HFFc6 (cell line): Measurements from ENCODE around the gene CDH13. TPM values are rescaled to one million over a fixed set of nuclear protein-coding genes. Genes with fewer than 3 reads are reported as not detected.

Experiments
- DNase-seq: peaks from one replicate; pipeline ENCODE4 v3.0.0-alpha.2; 2018
- H3K27ac Mint-ChIP-seq: 2 replicates; pipeline ENCODE4 v1.8.0; 2020; ENCODE audit warnings: mild to moderate bottlenecking, mixed read lengths
- H3K27me3 Mint-ChIP-seq: 2 replicates; pipeline ENCODE4 v1.8.0; 2021; ENCODE audit warnings: mild to moderate bottlenecking, moderate library complexity, mixed read lengths; ENCODE audit not compliant: insufficient read depth
- H3K36me3 Mint-ChIP-seq: 2 replicates; pipeline ENCODE4 v1.8.0; 2021; ENCODE audit warnings: low read depth, mixed read lengths
- H3K4me1 Mint-ChIP-seq: 2 replicates; pipeline ENCODE4 v1.8.0; 2020; ENCODE audit warnings: low read depth, mixed read lengths
- H3K4me3 Mint-ChIP-seq: 2 replicates; pipeline ENCODE4 v1.8.0; 2020; ENCODE audit warnings: mild to moderate bottlenecking, moderate library complexity, mixed read lengths
- H3K9me3 Mint-ChIP-seq: 2 replicates; pipeline ENCODE4 v1.8.0; 2020; ENCODE audit warnings: mild to moderate bottlenecking, mixed read lengths
- total RNA-seq, 6 experiments: library from RNA; stranded (reverse); fragmentation: NEBNext Ultra II Directional; extraction: Animal tissue kit (Norgen Biotek cat#: 25700); gene quantifications; 2 replicates in 1 of 6; 3 replicates in 5 of 6; pipeline ENCODE4 v1.2.3, GENCODE V29; 2021
- TF ChIP-seq, protein P1 (sequence below): fragments of 200-600 bp; sonication (generic); IDR thresholded peaks from 2 replicates; pipeline ENCODE4 v1.5.0; 2021; ENCODE audit warnings: antibody characterized with exemption, mild to moderate bottlenecking

Gene CDH13
- total RNA-seq, 6 experiments from 2014 or later, result 3.6 to 14.7 (median 4.7) TPM

- H3K4me3 Mint-ChIP-seq, result no peak overlapping the region
- TF ChIP-seq, protein P1, sequence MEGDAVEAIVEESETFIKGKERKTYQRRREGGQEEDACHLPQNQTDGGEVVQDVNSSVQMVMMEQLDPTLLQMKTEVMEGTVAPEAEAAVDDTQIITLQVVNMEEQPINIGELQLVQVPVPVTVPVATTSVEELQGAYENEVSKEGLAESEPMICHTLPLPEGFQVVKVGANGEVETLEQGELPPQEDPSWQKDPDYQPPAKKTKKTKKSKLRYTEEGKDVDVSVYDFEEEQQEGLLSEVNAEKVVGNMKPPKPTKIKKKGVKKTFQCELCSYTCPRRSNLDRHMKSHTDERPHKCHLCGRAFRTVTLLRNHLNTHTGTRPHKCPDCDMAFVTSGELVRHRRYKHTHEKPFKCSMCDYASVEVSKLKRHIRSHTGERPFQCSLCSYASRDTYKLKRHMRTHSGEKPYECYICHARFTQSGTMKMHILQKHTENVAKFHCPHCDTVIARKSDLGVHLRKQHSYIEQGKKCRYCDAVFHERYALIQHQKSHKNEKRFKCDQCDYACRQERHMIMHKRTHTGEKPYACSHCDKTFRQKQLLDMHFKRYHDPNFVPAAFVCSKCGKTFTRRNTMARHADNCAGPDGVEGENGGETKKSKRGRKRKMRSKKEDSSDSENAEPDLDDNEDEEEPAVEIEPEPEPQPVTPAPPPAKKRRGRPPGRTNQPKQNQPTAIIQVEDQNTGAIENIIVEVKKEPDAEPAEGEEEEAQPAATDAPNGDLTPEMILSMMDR, result no peak
- H3K4me1 Mint-ChIP-seq, result no peaks in the 10 kb centered on the region
- no peak overlapping the region for H3K27ac Mint-ChIP-seq
- H3K36me3 Mint-ChIP-seq, result no peaks in the 10 kb centered on the region
- DNase-seq, result no peak
- H3K27me3 Mint-ChIP-seq, result peaks cover 3% of the 10 kb centered on the region
- H3K9me3 Mint-ChIP-seq, result peaks cover 47% of the 10 kb centered on the region
These were observed 1060.0 kb downstream of the CDH13 start for GRCh38 chr16:83686726-83687125.

DNA sequence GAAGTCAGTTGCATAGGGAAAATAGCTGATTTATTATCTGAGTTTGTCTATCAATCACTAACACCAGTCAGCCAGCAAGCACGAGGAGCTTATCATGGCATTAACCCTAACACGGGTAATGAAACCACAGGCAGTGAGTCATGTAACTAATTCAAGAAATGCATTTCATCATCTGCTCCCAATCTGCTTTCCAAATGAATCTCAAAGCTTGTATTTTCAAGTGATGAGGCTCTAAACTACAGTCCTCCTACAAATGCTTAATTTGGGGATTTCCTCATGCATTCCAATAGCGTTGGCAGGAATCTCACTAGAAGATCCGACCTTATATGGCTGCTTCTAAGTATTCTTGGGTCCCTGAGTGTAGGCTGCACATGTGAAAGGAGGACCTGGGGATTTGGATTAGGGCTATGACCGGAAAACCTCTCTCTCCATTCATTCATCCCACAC is 1062.6 kb downstream of the CDH13 start:
- Mint-ChIP-seq H3K4me3 (no peak overlapping the region), H3K9me3 (peaks cover 33% of the 10 kb centered on the region), H3K36me3 (0 out of 2 replicates have a peak, but pooled peaks cover 4% of the 10 kb centered on the region), H3K4me1 (no peaks in the 10 kb centered on the region), H3K27me3 (peaks cover 3% of the 10 kb centered on the region), H3K27ac (no peak overlapping the region)
- TF ChIP-seq, protein P1, result no peak
- DNase-seq, result peak; percentile 64

GRCh38 chr16:83692224-83692623 is 1065.5 kb downstream of the CDH13 start:
- Mint-ChIP-seq H3K9me3 (peaks cover 32% of the 10 kb centered on the region), H3K27me3 (peaks cover 2% of the 10 kb centered on the region), H3K27ac (no peak overlapping the region), H3K36me3 (0 out of 2 replicates have a peak, but pooled peaks cover 4% of the 10 kb centered on the region), H3K4me3 (no peak overlapping the region), H3K4me1 (no peaks in the 10 kb centered on the region)
- TF ChIP-seq, protein P1, result no peak
- DNase-seq, result no peak

DNA sequence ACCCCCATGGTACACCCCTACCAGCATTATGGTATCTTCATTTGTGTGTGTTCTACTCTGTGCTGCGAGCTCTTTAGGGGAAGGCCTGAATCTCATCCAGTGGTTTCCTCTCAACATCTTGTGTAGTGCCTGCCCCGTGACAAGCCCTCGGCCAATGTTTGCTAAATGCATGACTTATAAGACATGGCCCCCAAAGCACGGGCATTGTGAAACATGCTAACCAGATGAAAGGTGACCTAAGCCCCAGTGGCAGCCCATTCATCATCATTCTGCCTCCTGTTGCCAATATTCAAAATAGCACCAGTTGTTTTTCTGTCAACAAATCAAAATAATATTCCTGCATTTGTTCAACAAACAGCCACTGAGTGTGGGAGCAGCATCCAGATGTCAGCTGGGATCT is 1072.2 kb downstream of the CDH13 start:
- Mint-ChIP-seq H3K4me3 (no peak overlapping the region), H3K27me3 (no peaks in the 10 kb centered on the region; the same call in none of the 2 replicates), H3K27ac (no peak overlapping the region), H3K36me3 (no peaks in the 10 kb centered on the region; the same call in 1 of the 2 replicates), H3K4me1 (no peaks in the 10 kb centered on the region), H3K9me3 (peaks cover 46% of the 10 kb centered on the region)
- TF ChIP-seq, protein P1, result no peak
- no peak for DNase-seq

- Mint-ChIP-seq H3K27ac (no peak overlapping the region), H3K36me3 (no peaks in the 10 kb centered on the region; the same call in 1 of the 2 replicates), H3K4me1 (no peaks in the 10 kb centered on the region), H3K27me3 (no peaks in the 10 kb centered on the region; the same call in none of the 2 replicates), H3K4me3 (no peak overlapping the region), H3K9me3 (peaks cover 39% of the 10 kb centered on the region)
- TF ChIP-seq, protein P1, result no peak
- DNase-seq, result no peak
These were observed 1073.0 kb downstream of the CDH13 start for GRCh38 chr16:83699817-83700216.
